ENCODE measurements around the gene TMEM94. TPM values are rescaled to one million over a fixed set of nuclear protein-coding genes. Genes with fewer than 3 reads are reported as not detected.

The TMEM94 gene
- polyA plus RNA-seq, 4 donors = 69.8 to 118 (median 80.8) TPM

DNA sequence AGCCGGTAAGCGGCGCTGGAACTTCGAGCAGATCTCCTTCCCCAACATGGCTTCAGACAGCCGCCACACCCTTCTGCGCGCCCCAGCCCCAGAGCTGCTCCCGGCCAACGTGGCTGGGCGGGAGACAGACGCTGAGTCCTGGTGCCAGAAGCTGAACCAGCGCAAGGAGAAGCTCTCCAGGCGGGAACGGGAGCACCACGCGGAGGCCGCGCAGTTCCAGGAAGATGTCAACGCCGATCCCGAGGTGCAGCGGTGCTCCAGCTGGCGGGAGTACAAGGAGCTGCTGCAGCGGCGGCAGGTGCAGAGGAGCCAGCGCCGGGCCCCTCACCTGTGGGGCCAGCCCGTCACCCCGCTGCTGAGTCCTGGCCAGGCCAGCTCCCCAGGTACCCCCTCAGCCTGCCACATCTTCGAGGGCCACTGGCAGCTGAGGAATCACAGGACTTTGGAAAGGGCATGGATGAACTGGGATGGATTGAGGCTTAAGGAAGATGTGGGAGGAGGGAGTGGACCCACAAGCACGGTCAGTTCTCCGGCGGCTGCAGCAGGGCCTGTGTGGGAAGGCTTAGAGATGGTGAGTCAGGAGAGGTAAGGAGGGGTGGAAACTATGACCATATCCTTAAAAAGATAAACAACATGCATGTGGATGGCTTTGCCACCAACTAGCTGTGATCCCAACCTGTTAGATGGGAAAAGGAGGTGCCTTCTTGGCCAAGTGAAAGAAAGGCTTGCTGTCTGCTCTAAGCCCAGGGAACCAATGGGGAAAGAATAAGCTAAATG, 65.7 kb downstream of the TMEM94 start:
- no peak for DNase-seq (ENCODE audit: low read depth in 4 of 4, low spot score in 2 of 4)

DNA sequence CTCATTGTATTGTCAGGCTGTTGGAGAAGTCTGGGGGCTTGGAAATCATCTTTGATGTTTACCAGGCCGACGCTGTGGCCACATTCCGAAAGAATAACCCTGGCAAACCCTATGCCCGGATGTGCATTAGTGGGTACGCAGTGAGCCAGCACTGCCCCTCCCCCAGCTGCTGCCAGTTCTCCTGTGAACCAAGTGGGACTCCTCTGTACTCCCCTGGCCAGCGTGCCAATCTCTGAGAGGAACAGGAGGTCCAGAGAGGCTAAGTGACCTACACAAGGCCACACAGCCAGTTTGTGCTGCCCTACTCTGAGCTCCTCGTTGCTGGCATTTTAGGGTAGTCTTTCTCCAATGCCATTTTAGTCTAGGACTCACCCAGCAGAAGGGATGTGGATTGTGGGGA, 67.2 kb downstream of the TMEM94 start:
- no peak for DNase-seq (ENCODE audit: low read depth in 4 of 4, low spot score in 2 of 4)

DNA sequence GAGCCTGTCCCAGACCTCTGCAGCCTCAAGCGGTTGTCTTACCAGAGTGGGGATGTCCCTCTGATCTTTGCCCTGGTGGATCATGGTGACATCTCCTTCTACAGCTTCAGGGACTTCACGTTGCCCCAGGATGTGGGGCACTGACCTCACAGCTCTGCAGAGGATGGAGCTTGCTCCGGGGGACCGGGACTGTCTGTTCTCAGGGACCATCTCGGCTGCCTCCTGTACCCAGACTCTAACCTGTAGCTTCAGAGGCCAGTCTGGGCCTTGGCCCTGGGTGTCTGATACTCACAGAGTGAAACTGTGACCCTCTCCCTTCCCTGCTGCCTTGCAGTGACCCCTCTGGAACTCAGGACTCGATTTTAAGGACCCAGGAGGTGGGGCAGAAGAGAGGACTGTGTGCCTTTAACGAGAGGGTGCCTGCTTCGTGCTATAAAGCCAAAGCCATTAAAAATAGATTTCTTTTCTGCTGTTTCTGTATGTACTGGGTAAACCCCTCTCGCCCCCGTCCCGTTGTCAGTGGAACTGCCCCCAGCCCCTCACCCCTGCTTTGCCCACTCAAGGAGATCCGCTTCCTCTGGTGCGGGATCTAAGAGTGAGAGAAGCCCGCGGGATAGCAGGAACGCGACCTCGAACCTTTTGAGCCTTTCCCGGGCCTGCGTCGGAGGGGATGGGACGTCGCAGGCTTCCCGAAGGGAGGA, 68.0 kb downstream of the TMEM94 start:
- no peak for DNase-seq (ENCODE audit: low read depth in 4 of 4, low spot score in 2 of 4)

DNA sequence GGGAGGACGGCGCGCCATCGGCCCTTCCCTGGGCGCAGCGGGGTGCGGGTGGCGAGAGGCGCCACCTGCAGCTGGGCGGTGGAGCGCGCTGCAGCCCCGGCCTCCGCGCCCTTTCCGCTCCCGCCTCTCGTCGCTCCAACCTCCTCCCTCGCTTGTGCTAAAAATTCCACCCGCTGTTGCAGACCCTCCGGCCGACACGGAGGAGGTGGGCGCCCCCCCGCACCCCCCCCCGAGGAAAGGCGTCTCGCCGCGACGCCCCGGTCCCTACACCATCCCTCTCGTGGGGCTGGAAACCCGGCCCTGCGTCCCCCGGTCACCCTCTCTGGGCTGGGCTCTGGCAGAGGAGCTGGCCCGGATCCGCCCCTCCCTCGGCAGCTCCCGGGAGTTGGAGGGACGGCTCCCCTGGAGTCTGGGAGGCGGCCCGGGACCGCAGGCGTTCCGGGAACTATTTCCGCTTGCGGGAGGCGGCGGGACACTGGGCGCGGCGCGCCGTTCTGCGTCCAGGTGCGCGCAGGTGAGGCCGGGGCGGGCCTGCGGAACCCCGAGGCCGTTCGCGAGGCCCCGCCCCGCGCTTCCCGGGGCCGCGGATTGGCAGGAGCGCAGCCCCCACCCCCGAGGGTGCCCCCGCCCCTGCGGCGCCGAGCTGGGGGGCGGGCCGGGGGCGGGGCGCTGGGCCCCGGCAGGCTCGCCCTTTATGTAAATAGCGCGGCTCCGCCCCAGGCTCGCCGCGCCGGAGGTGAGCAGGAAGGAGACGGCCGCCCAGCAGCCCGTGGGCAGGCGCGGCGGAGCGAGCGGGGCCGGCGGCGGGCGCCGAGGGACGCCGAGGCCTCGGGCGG, 68.8 kb downstream of the TMEM94 start, which contains the start of gene LLGL2:
Gene LLGL2 (plus strand): TSS at position 728 of the 836 bp plus-strand sequence. CDS start 17,730 bp downstream, outside the sequence.
- peak in 3 of 4 donors; percentile 58 to 81 (median 66) for DNase-seq (ENCODE audit: low read depth in 4 of 4, low spot score in 2 of 4)

DNA sequence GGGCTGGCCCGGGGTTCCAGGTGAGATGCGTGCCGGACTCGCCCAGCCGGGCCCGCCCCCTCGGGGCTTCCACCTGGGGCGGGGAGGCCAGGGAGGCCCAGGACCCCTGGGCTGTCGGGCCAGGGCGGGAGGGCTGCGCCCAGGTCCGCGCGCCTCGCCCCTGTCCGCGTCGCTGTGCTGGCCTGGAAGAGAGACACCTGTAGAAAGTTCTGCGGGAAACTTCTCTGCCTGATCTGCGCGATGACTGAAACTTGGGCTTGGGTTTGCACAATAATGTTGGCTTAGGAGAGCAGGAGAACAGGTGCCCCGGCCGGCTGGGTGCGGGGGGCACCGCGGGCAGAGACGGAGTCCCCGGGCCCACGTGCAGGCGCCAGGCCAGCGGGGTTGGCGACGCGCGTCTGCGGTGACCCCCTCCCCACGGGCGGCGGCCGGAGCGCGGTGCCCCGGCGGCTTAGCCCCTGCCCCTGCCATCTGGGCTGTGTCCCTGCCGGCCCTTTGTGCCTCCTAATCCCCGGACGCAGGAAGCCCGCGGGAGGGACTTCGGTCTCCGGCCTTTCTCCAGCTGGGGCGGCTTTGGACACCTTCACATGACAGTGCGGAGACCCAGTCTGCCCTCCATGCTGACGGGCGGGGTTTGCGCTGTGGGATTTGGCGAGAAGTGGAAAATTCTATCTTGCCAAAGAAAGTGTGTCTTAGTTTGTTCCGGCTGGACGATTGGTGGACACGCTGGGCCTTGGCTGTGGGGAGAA, 69.5 kb downstream of the TMEM94 start:
- DNase-seq (ENCODE audit: low read depth in 4 of 4, low spot score in 2 of 4) = no peak

DNA sequence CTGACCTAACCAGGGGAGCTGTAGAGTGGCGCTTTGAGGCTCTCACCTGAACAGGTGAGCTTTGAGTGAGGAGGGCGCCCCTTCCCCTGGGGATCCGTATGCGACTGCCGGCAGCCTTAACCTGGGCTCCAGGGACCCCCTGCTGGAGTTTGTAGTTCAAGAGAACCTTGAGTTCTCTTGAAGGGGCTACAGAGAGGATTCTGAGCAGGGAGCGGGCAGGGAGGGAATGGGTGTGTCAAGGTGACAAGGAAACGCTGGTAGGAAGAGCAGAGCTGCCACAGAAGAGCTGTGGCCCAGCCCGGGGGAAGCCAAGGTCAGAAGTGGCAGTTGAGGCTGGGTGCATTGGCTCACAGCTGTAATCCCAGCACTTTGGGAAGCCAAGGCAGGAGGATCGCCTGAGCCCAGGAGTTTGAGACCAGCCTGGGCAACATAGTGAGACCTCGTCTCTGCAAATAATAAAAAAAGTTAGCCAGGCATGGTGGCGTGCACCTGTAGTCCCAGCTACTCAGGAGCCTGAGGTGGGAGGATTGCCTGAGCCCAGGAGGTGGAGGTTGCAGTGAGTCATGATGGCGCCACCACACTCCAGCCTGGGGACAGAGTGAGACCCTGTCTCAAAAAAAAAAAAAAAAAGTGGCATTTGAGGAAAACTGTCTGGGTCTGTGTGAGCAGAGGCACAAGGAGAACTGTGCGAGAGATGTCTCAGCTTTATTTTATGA, 70.3 kb downstream of the TMEM94 start:
- no peak for DNase-seq (ENCODE audit: low read depth in 4 of 4, low spot score in 2 of 4)

DNA sequence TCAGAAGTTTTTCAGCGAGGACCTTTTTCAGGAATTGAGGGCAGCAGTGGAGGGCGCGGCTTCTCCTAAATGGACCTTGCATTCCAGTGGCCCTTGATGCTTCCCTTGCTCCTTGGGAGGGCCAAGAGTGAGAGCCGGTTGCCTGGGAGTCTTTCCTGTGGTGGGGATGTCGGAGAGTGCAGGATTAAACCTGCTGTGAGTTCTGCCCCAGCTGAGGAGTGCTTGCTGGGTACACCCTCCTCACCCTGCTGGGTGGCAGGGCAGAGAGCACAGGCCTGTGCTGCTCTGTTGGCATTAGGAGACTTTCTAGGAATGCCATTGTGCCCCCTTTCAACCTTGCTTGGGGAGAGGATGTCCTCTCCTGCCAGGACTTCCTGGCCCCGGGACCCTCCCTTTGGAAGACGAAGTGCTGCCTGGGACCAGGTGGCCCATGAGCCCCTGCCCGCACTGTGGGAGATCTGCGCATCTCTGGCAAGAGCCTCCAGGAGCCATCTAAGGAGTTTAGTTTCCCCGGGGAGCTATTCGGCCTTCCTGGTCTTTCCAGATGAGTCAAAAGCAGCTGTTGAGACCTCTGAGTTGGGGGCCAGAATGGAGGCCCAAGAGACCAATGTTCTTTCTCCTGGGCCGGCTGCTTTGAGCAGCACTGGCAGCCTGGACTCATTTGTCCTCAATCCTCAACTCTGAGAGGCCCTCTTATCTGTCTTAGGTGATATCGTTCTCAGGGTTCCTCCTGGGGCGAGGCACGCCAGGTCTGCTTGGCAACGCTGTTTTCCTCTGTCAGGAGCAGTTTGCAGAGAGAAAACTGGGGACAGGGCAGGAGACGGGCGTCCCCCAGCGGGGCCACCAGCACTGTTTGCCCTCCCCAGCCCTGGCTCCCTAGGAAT, 74.6 kb downstream of the TMEM94 start:
- DNase-seq (ENCODE audit: low read depth in 4 of 4, low spot score in 2 of 4) = no peak

DNA sequence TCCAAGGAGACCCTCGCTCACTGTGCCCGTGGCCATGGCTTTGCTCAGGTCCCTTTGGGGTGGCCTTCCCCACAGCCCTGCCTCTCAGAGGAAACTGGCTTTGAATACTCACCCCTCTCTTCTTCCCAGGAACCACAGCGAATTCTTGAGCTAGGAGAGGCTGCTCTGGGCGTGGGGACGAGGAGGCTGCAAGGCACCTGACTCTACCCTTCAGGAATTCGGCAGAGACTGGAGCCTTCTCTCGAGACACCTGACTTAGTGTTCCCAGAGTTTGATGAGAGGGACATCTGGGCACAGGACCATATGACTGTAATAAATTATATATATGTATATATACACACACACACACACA, 75.3 kb downstream of the TMEM94 start:
- no peak for DNase-seq (ENCODE audit: low read depth in 4 of 4, low spot score in 2 of 4)

DNA sequence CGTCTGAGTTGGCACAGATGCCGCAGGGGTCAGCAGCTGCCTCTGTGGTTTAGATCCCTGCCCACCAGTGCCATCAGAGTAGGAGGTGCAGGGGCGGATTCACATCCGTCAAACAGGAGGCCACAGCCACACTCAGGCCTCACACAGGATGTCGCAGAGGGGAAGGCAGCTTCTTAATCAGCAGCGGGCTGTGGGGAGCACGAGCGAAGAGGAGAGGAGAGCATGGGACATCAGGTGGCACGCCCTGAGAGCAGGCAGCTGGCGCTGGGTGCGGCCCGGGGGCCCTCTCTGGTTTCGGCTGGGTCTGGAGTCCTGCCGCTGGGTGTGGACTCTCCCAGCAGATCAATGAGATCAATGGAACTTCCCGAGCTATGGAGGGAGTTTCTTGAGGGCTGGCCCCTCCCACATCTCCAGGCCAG, 78.7 kb downstream of the TMEM94 start:
- DNase-seq (ENCODE audit: low read depth in 4 of 4, low spot score in 2 of 4) = no peak

DNA sequence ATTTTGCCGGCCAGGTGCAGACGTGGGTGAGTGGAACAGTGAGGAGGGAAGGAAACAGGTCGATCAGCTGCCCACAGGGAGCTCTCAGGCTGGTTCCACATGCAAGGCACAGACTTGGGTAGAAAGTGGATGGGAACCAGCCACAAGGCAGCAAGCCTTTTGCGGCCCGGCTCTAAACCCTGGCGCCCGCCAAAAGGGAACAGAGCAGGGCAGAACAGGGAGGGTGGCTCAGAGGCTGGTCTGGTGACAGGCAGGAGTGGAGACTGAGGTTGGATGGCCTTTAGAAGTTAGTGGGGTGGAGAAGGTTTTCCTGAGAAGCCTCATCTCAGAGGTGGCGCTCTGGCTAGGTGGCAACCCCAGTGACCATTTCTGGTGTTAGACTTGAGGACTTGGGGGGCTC, 79.4 kb downstream of the TMEM94 start:
- DNase-seq (ENCODE audit: low read depth in 4 of 4, low spot score in 2 of 4) = no peak

DNA sequence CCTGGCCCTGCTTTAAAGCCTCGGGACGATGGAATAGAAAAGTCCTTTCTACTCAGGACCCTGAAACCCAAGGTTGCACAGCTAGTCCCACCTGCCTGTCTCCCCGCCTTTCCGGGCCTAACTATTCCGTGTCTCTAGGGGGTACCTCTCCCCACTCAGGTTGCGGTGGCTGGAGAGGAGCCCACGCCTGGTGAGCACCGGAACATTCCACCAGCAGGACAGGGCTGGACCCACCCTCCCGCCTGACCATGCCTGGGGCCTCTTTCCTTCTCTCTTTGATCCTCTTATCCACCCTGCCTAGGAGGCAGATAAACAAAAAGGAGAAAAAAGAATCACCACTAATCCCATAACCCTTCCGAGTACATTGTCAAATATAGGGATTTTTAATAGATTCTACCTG, 79.9 kb downstream of the TMEM94 start:
- DNase-seq (ENCODE audit: low read depth in 4 of 4, low spot score in 2 of 4) = no peak

DNA sequence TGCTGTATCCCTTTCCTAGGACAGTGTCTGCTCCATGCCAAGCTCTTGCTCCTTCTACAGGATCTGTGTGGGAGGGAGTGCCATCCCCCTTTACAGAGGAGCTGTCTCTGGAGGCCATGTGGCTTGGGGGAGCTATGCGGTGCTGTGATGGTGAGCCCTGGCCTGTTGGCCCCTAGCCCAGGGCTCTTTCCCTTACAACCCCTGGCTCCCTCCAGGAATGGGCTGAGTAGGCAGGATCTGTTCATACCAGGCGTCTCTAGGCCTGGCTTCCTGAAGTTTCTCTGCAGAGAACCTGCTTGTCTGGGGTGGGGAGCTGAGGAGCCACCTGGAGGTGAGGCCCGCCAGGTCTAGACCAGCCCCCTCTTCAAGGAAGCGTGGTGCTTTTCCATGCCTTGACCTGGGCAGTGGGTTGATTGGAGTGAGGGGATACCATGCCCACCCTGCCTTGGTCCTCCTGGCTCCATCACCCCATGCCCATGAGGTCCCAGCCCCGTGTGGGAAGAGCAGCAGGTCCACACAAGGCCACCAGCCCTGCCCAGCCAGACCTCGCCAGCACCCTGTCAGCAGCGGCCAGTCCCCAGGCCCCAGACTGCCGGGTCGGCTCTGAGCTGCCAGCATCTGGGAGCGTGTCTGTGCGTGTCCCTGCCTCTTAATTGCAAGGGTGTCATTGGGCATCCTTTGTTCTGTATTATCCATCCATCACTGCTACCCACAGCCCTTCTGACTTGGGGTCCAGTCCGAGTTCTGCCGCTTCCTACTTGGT, 83.7 kb downstream of the TMEM94 start:
- DNase-seq (ENCODE audit: low read depth in 4 of 4, low spot score in 2 of 4) = no peak

DNA sequence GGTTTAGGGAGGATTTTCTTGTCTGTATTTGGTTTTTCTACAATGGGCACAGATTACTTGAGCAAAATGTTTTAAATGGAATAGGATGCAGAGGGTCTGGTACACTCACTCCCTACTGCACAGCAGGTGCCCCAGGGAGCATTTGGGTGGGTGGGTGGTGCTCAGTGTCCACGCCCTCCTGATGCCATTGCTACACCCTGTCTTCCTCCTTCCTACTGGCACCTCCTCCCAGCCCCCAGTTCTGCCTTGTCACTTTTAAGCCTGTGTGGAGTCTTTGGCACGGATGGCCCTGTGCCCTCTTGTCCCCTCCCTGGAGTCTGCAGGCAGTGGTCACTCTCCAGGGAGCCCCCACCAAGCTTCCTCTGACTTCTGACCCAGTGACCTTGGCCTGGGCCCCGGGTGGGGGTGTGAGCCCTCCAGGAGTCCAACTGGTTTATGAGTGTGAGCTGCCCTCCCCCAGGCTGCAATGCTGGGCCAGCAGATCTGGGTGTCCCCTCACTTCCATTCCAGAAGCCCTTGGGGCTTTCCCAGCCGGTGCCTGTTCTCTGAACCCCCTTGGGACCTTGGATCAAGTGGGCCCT, 84.6 kb downstream of the TMEM94 start:
- no peak for DNase-seq (ENCODE audit: low read depth in 4 of 4, low spot score in 2 of 4)

DNA sequence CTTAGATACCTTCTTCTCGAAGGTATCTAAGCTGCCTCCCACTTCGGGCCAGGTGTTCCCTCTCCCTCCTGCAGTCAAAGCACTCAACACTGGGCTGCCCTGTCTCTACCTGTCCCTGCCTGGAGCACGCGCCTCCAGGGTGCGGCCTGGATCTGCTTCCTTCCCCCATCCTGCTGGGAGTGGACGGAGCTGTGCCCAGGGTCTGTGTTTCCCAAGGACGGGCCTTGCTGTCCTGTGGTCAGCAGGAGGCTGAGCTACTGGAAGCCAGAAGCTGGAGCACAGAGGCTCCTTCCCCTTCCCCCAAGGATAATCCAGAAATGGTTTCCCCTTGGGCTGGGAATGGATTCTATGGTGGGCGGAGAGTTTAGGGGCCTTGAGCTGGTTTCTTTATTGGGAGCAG, 85.8 kb downstream of the TMEM94 start:
- DNase-seq (ENCODE audit: low read depth in 4 of 4, low spot score in 2 of 4) = no peak

DNA sequence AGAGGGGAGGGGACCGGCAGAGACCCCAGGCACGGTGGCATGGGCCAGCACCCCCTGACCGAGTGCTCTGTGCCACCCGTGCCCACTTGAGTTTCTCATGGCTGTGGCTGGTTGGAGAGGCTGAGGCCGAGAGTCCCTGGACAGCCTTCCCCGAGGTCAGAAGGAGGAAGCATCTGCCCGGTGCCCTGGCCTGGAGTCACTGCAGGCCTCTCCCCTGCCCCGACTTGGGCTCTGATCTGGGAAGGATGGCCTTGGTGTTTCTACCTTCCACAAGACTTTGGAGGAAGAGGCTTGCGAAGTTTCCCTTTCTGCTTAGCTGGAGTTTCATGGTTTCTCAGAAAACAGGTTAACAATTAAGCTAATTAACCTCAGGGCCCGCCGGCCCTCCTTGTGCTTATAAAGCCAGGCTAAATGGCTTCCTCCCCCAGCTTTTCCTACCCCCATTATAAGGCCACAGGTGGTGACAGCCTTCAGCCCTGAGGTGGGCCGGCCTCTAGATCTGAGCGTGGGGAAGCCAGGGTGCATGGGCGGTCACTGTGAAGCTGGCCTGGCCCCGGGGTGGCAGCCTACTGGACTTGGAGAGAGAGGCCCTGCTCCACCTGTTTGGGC, 86.4 kb downstream of the TMEM94 start:
- no peak for DNase-seq (ENCODE audit: low read depth in 4 of 4, low spot score in 2 of 4)

DNA sequence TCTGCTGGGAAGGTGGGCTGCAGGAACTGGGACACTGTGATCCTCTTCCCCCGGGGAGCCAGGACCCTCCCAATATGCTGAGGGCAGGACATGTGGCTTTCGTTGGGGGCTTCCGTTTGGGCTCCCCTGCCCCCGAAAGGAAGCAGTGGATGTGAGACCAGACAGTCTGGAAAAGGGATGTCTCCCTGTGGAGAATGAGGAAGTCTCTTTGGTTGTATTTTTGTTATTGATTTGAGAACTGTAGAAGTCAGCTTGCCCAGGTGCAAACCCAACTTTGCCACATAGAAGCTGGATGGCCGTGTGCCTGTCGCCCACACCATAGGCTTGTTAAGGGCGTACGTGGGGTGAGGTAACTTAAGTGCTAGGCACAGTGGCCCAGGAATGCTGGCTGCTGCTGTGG, 87.8 kb downstream of the TMEM94 start:
- no peak for DNase-seq (ENCODE audit: low read depth in 4 of 4, low spot score in 2 of 4)

DNA sequence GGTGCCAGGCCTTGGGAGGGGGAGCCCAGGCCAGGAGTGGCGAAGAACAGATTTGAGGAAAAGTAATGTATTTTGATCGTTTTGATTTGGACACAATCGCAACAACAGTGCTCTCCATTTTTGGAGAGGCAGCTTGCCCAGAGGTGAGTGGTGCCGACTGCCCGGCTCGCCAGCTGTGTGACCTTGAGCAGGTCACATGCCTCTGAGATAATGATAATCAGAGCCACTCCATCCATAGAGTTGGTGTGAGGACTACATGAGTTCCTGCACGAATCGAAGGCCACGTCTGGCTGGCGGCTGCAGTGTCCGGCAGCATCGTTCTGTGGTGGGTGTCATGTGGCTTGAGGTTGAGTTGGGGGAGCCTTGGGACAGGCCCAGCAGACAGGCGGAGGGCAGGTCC, 89.7 kb downstream of the TMEM94 start:
- no peak for DNase-seq (ENCODE audit: low read depth in 4 of 4, low spot score in 2 of 4)

Data from left renal cortex interstitium (tissue), 4 donors.